Common myeloid progenitor, CD34-positive (primary cell): ENCODE measurements around the gene TERF2IP.
A peak's percentile ranks its signal among the peaks of the same experiment; 100 is the strongest.

Source experiments
- CTCF ChIA-PET: fragments of 350-600 bp; sonication (Branson Sonifier 250); formaldehyde crosslinking; loops from one replicate; lab custom pipeline; 2021; ENCODE audit warnings: antibody characterized with exemption; lab: Charles Lee
- POLR2A ChIA-PET: fragments of 350-600 bp; sonication (Branson Sonifier 250); formaldehyde crosslinking; loops from one replicate; lab custom pipeline; 2021; ENCODE audit warnings: antibody characterized with exemption; lab: Charles Lee
- DNase-seq, 3 donors: peaks; one replicate each; pipeline versions ENCODE4 v3.0.0 to v3.0.0-alpha.2; 2013
- H3K27ac ChIP-seq, 2 experiments: 1 replicate in 1 of 2; 2 replicates in 1 of 2; pipeline ENCODE4 v1.7.0; 2013; ENCODE audit warnings: inconsistent platforms in 2 of 2, low read length in 2 of 2, mild to moderate bottlenecking in 2 of 2, low read depth in 1 of 2, moderate library complexity in 1 of 2; ENCODE audit not compliant: severe bottlenecking in 2 of 2, insufficient read depth in 1 of 2, poor library complexity in 1 of 2
- H3K27me3 ChIP-seq, 5 experiments: replicated peaks in 2 of 5; 1 replicate in 3 of 5; 2 replicates in 2 of 5; pipeline versions ENCODE4 v1.6.1 to v1.7.0; 2013; ENCODE audit warnings: low read length in 4 of 5, mild to moderate bottlenecking in 2 of 5, moderate library complexity in 2 of 5, inconsistent platforms in 1 of 5; ENCODE audit not compliant: insufficient read depth in 5 of 5, control insufficient read depth in 4 of 5
- H3K36me3 ChIP-seq, 4 experiments: 1 replicate in 2 of 4; 2 replicates in 2 of 4; pipeline versions ENCODE4 v1.6.1 to v1.7.0; 2013; ENCODE audit warnings: low read length in 3 of 4, control low read depth in 1 of 4, mild to moderate bottlenecking in 1 of 4; ENCODE audit not compliant: control insufficient read depth in 4 of 4, insufficient read depth in 4 of 4
- H3K4me1 ChIP-seq, 4 experiments: 1 replicate in 3 of 4; 2 replicates in 1 of 4; pipeline versions ENCODE4 v1.6.1 to v1.7.1; 2013; ENCODE audit warnings: low read length in 3 of 4, mild to moderate bottlenecking in 3 of 4, control low read depth in 1 of 4, inconsistent platforms in 1 of 4, moderate library complexity in 1 of 4; ENCODE audit not compliant: control insufficient read depth in 4 of 4, insufficient read depth in 4 of 4; ENCODE audit errors: control extremely low read depth in 1 of 4
- H3K4me3 ChIP-seq, 7 experiments: 1 replicate in 4 of 7; 2 replicates in 3 of 7; pipeline versions ENCODE4 v1.5.1 to v1.7.0; 2013; ENCODE audit warnings: mild to moderate bottlenecking in 7 of 7, low read length in 6 of 7, moderate library complexity in 6 of 7, inconsistent platforms in 2 of 7, low read depth in 2 of 7, control low read depth in 1 of 7; ENCODE audit not compliant: insufficient read depth in 4 of 7, control insufficient read depth in 1 of 7; ENCODE audit errors: extremely low read depth in 1 of 7
- H3K9me3 ChIP-seq, 5 experiments: 1 replicate in 4 of 5; 2 replicates in 1 of 5; pipeline versions ENCODE4 v1.6.1 to v1.7.1; 2013; ENCODE audit warnings: low read length in 4 of 5, mild to moderate bottlenecking in 2 of 5, inconsistent platforms in 1 of 5, low read depth in 1 of 5, moderate library complexity in 1 of 5; ENCODE audit not compliant: control insufficient read depth in 4 of 5, insufficient read depth in 2 of 5; ENCODE audit errors: control extremely low read depth in 1 of 5
- WGBS: methylation state at CpG from one replicate; pipeline ENCODE4 v1.1.5; 2013; ENCODE audit not compliant: insufficient coverage; 5-methylcytosine and 5-hydroxymethylcytosine counted together

The TERF2IP gene

GRCh38 chr16:75616521-75617010 is 31.0 kb upstream of the TERF2IP start:
- H3K4me3 ChIP-seq = no peak overlapping the region
- peaks cover 0 to 11% (median 2%) of the 10 kb centered on the region in 4 experiments for H3K4me1 ChIP-seq
- peaks cover 10 to 63% (median 41%) of the 10 kb centered on the region in 4 experiments for H3K36me3 ChIP-seq
- 94% methylated on average over 3 of the region's 4 CpGs for WGBS
- DNase-seq = no peak
- H3K27ac ChIP-seq = no peak overlapping the region
- POLR2A ChIA-PET = interaction anchor here (0.7 kb wide), 1 partner anchor 84 kb away, joined by 3 read pairs; no protein-coding TSS in a partner anchor
- no peaks in the 10 kb centered on the region for H3K9me3 ChIP-seq
- CTCF ChIA-PET = interaction anchor here (0.9 kb wide), 1 partner anchor 66 kb away, joined by 3 read pairs; no protein-coding TSS in a partner anchor
- H3K27me3 ChIP-seq = no peaks in the 10 kb centered on the region

DNA sequence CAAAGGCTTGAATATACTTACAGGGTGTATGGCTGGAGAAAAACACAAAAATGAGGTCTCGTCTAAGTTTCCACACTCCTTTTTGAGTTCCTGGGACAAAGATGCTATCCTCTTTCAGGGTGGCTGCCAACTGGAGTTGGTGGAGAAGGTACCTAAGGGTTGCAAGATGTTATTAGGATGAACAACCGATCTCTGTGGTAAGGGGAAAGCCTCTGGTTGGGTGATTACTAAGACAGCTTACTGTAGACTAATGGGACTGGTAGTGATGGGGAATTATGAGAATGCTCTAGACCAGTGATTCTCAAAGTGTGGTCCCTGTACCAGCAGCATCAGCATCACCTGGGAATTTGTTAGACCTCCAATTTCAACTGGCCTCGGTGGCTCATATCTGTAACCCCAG is 30.5 kb upstream of the TERF2IP start:
- CTCF ChIA-PET = interaction anchor here (0.9 to 1.6 kb wide), 2 partner anchors 50 to 67 kb away, joined by 3 to 4 read pairs; no protein-coding TSS in a partner anchor
- H3K9me3 ChIP-seq = no peaks in the 10 kb centered on the region
- peaks cover 7 to 60% (median 38%) of the 10 kb centered on the region in 4 experiments for H3K36me3 ChIP-seq
- H3K27me3 ChIP-seq = no peaks in the 10 kb centered on the region
- WGBS = 93% methylated on average over 3 of the region's 3 CpGs
- DNase-seq = no peak
- POLR2A ChIA-PET = no interaction called here
- H3K4me3 ChIP-seq = no peak overlapping the region
- no peak overlapping the region for H3K27ac ChIP-seq
- H3K4me1 ChIP-seq = peaks cover 3 to 16% (median 6%) of the 10 kb centered on the region in 4 experiments

DNA sequence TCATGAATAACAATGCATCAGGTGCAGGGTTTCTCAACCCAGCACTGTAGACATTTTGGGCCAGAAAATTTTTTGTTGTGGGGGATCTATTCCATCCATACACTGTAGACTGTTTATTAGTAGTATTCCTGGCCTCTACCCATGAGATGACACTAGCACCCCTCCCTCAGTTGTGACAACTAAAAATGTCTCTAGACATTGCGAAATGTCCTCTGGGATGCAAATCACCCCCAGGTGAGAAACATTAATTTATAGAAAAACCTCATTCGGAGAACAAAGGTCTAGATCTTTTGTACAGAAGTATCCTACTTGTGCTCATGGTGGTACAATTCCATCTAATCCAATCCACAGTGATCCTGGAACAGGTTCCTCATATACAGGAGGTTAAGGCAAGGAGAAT is 28.8 kb upstream of the TERF2IP start:
- no CpG with 5 or more reads among the region's 2 CpGs for WGBS
- no peak overlapping the region for H3K27ac ChIP-seq
- CTCF ChIA-PET = interaction anchor here (0.6 to 1.6 kb wide), 4 partner anchors 18 to 75 kb away, joined by 3 to 5 read pairs (median 4); no protein-coding TSS in a partner anchor

DNA sequence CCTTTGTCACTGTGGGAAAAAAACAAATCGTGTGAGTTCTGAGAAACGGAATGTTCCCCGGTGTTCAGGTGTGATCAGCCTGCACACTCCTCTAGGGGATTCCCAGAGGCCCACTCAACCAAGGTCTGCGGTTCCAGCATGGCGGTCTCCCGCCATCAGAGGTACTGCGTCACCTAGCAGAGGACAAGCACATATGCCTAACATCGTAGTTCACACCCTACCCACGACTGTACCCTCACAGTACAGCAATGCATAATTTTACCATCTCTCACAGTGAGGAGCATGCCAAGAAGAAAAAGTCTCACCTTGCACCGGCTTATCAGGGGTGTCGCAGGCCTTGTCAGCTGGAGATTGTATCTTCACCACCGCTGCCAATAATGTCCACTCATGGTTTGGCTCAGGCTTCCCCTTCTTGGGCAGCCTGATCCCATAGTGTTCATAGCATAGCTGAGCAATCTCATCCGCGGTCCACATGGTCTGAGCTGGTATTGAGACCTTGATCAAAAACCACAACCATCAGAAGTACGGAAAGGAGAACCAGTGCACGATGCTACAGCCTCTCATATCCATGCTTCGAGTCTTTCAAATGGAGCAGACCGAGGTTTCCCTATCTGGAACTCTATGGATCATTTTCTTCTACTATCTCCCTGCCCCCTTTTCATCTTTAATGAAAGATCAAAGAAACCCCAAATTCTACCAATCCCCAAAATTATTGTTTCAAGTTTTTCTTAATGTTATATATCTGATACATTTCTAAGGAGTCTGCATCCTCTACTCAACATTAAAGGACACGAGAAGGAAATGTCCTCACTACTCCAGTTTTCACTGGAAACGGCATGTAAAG is 27.0 kb upstream of the TERF2IP start:
- 84% methylated on average over 17 of the region's 20 CpGs for WGBS
- ChIA-PET POLR2A (interaction anchor here (1.2 kb wide), 1 partner anchor 20 kb away, joined by 3 read pairs; no protein-coding TSS in a partner anchor), CTCF (interaction anchor here (0.6 to 1.9 kb wide), 5 partner anchors 14 to 97 kb away, joined by 4 to 7 read pairs (median 5); partner anchors contain the start of gene GABARAPL2)
- H3K9me3 ChIP-seq = no peaks in the 10 kb centered on the region
- peaks cover 10 to 42% (median 22%) of the 10 kb centered on the region in 4 experiments for H3K36me3 ChIP-seq
- no peaks in the 10 kb centered on the region for H3K27me3 ChIP-seq
- H3K4me1 ChIP-seq = peaks cover 7 to 26% (median 15%) of the 10 kb centered on the region in 4 experiments
- no peak overlapping the region for H3K27ac ChIP-seq
- peak overlapping the region in 1 of 7 experiments; percentile 37 for H3K4me3 ChIP-seq
- peak in 2 of 3 donors; percentile 54 to 66 for DNase-seq

More for the DNA sequence above, 28.8 kb upstream of the TERF2IP start:
- H3K36me3 ChIP-seq = peaks cover 7 to 44% (median 28%) of the 10 kb centered on the region in 4 experiments
- no peaks in the 10 kb centered on the region for H3K9me3 ChIP-seq
- POLR2A ChIA-PET = no interaction called here
- peaks cover 7 to 26% (median 15%) of the 10 kb centered on the region in 4 experiments for H3K4me1 ChIP-seq
- no peaks in the 10 kb centered on the region for H3K27me3 ChIP-seq
- DNase-seq = no peak
- H3K4me3 ChIP-seq = no peak overlapping the region

- ChIA-PET CTCF (interaction anchor here (0.6 to 2.1 kb wide), 10 partner anchors 9 to 149 kb away, joined by 3 to 8 read pairs (median 5); partner anchors contain the start of gene GABARAPL2), POLR2A (interaction anchor here (1.2 kb wide), 1 partner anchor 20 kb away, joined by 3 read pairs; no protein-coding TSS in a partner anchor)
- H3K27me3 ChIP-seq = no peaks in the 10 kb centered on the region
- peaks cover 7 to 26% (median 18%) of the 10 kb centered on the region in 4 experiments for H3K4me1 ChIP-seq
- peaks cover 15 to 45% (median 24%) of the 10 kb centered on the region in 4 experiments for H3K36me3 ChIP-seq
- peak; percentile 59 to 72 (median 70) for DNase-seq
- WGBS = 7% methylated on average over 2 of the region's 2 CpGs
- H3K9me3 ChIP-seq = no peaks in the 10 kb centered on the region
- H3K4me3 ChIP-seq = peak overlapping the region in 1 of 7 experiments; percentile 37
- H3K27ac ChIP-seq = no peak overlapping the region
Observed at GRCh38 chr16:75621170-75621477, 26.4 kb upstream of the TERF2IP start.

DNA sequence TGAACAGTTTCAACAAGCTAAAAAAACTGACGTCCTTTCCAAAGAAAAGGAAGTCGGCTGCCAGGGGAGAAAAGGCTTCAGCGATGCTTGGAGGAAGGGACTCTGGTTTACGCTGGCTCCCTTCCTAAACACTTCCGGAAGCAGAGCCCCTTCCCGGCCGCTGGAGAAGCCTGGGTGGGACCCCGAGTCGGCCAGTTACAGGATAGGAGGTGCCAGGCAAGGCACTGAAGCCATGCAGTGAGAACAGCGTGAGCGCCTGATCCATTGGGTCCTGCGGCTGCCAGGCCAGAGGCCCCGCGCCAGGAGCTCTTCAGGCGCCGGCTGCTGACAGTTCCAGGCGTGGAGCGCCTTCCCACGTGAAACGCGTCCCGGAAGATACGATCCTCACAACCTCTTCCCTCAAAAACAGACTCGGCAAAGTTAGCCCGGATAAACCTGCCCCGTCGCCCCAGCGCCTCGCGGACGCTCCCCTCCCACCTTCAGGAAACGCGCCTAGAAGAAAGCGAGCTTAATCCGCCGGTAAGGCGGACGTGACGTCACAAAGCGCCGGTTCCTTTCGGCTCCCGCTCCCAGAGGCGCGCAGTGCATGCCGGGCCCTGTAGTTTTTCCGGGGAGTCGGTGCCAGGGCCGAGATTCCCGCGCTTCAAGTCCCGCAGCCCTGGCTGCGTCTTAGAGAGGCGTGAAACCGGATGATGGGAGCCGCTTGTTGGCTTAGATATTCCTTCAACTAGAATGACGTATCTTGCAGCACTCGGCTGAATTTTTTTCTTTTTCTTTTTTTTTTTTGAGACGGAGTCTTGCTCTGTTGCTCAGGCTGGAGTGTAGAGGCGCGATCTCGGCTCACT is 24.6 kb upstream of the TERF2IP start, which contains the start of gene ADAT1:
TSS of gene ADAT1 (minus strand) at position 521 of the 845 bp plus-strand sequence. CDS start 2,482 bp downstream, outside the sequence.
- Histone ChIP-seq H3K9me3 (no peaks in the 10 kb centered on the region), H3K36me3 (peaks cover 17 to 50% (median 23%) of the 10 kb centered on the region in 4 experiments), H3K27ac (peak within 1 kb of the TSS; percentile 89 to 95), H3K27me3 (no peaks in the 10 kb centered on the region), H3K4me3 (peak within 1 kb of the TSS; percentile 74 to 92 (median 90)), H3K4me1 (peaks cover 25 to 43% (median 33%) of the 10 kb centered on the region in 4 experiments)
- peak; percentile 99 to 100 (median 100) for DNase-seq
- ChIA-PET CTCF (interaction anchor here (0.9 to 2.1 kb wide), 11 partner anchors 11 to 151 kb away, joined by 3 to 8 read pairs (median 3); partner anchors contain the start of genes GABARAPL2, KARS1 and TERF2IP), POLR2A (interaction anchor here (0.6 to 1.5 kb wide), 4 partner anchors 24 to 42 kb away, joined by 3 to 5 read pairs (median 4); partner anchors contain the start of genes KARS1 and TERF2IP)
- WGBS = under 1% methylated on average over 44 of the region's 62 CpGs
